NCI-H82 (cell line): ENCODE measurements around the gene PARP11.
A peak's percentile ranks its signal among the peaks of the same experiment; 100 is the strongest.

ENCODE experiments used
- DNase-seq: peaks from one replicate; lab custom pipeline; 2025; lab: John Stamatoyannopoulos, UW

Gene PARP11

GRCh38 chr12:3821441-3821840, 51.8 kb downstream of the PARP11 start:
- no peak for DNase-seq

DNA sequence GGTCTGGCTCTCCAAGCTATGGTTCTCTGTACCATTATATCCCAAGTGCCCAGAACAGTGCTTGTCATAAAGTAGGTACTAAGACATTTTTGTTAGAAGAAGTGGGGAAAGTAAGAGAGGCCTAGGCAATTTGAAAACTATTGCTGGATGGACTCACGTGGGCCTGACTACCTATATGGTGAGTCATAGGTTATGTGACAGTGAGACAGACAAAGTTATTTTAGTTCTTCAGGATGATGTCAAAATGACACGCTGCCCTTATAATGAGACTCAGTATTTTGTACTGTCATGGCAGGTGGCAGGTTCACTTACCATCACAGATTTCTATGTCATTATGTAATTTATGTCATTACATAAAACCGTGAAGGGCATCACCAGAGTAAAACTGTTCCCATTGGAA, 53.1 kb downstream of the PARP11 start:
- DNase-seq = no peak

DNA sequence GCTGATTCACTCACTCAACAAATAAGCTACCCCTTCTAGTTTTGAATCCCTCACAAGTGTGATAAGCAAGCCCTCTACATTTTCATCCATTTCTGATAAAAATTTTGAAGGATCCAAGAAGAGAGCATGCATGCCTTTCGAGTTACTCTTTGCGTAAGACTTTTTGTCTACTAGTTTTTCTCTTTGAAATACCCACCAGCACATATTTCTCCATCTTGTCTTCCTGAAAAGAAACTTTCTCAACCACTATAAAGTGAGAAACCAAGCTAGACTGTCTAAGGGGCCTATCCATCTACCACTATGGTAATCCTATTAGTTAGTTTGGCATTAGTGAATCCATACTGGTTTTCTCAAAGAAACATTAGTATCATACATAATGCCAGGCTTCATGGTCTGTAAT, 56.9 kb downstream of the PARP11 start:
- no peak for DNase-seq

- DNase-seq = no peak
Observed at GRCh38 chr12:3815094-3815766, 58.0 kb downstream of the PARP11 start.

DNA sequence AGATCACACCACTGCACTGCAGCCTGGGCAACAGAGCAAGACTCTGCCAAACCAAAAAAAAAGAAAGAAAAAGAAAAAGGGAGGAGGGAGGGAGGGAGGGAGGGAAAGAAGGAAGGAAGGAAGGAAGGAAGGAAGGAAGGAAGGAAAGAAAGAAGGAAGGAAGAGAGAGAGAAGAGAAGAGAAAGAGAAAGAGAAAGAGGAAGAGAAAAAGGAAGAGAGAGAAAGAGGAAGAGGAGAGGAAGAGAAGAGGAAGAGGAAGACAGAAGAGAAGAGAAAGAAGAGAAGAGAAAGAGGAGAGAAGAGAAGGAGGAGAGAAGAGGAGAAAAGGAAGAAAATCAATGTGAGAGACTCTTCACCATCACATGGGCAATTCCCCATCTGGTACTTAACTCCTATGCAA, 62.7 kb downstream of the PARP11 start:
- DNase-seq = no peak

DNA sequence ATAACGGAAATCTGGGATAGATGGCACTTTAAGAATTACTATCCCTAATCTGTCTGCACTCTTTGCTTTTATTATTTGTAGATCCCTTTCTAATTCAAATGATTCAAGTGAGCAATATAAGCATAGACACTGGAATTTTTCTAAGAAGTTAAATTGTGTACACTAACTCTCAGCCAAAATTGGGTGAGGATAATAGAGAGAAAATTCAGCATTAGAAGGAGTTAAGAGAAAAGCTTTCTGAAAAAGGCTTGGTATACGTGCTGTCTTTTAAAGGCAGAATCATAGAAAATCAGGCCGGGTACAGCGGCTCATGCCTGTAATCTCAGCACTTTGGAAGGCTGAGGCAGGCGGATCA, 63.2 kb downstream of the PARP11 start:
- DNase-seq = no peak

- DNase-seq = no peak
Observed at GRCh38 chr12:3809357-3810015, 63.7 kb downstream of the PARP11 start.

DNA sequence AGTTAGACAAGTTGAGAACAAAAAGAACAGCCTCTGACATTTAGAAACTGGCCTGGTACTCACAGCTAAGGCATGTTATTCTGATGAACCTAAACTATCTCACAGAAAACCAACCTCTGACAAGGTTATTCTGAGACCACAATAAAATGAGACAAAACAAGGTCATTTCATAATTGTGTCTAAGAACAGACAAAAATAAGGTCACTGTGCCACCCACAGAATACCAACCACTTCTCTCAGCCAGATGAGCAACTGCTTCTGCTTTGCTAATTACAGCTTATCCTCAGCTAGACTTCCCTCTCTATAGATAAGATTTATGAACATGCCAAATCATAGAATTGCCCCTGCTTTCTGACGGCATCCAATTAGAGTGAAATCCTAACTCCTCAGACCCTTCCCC, 68.1 kb downstream of the PARP11 start:
- DNase-seq = no peak

- DNase-seq = peak; percentile 89
Observed at GRCh38 chr12:3803865-3804472, 69.2 kb downstream of the PARP11 start.

DNA sequence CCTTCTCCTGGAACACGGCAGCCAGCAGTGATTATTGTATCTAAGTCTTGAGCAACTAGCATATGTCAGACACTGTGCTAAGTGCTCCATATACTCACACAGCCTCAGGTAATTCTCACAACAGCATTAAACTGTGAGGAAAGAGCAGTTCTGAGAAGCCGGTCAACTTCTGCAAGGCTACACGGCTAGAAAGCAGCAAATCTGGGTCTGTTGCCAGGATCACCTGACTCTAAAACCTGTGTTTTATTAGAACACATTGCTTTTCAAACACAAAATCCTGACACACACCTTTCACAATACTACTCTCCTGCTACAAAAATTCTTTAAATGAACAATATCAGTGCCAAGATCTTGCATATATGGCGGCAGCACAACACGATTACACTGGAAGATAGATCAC, 70.5 kb downstream of the PARP11 start:
- DNase-seq = no peak

DNA sequence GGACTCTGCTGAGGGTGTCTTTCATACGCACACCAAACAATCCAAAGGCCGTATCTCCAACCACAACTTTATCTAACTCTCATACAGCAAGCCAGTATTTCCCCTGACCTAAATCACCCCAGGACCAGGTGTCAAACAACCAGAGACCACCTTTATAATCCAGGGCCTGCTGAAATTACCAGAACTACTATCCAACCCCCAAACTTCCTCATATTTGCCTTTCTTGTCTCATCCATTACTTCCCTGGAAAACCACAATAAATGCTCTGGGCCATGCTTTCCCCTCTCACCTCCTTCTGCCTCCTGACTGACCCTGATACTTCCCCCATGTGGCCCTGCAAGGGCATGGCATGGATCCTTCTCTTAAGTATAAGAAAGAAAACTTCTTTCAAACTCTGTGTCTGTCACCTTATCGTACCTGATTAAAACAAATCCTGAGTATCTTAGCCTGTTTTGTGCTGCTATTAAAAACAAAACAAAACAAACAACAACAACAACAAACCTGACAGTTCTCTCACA, 75.6 kb downstream of the PARP11 start:
- DNase-seq = no peak

- no peak for DNase-seq
Observed at GRCh38 chr12:3795492-3796133, 77.6 kb downstream of the PARP11 start.

DNA sequence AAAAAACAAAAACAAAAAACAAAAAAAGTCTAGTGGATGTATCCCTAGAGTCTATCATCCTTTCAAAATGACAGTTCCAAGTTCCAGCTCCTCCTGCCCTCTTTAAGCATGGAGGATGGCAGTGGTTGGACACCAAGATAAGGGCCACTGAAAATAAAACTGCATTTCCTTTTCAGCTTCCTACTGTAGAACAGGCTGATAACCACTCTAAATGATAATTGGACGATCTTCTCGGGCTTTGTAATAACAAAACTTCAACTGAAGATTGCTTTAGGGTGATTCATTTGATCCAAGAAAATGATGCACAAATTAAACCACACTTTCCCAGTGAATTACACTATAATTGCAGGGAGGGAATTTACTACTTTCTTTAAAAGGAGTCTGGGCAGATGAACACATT, 78.1 kb downstream of the PARP11 start:
- DNase-seq = no peak

- DNase-seq = no peak
Observed at GRCh38 chr12:3792623-3793288, 80.4 kb downstream of the PARP11 start.

GRCh38 chr12:3791256-3791874, 81.8 kb downstream of the PARP11 start:
- DNase-seq = no peak

GRCh38 chr12:3790642-3791041, 82.6 kb downstream of the PARP11 start:
- no peak for DNase-seq

GRCh38 chr12:3789838-3790237, 83.4 kb downstream of the PARP11 start:
- DNase-seq = no peak

DNA sequence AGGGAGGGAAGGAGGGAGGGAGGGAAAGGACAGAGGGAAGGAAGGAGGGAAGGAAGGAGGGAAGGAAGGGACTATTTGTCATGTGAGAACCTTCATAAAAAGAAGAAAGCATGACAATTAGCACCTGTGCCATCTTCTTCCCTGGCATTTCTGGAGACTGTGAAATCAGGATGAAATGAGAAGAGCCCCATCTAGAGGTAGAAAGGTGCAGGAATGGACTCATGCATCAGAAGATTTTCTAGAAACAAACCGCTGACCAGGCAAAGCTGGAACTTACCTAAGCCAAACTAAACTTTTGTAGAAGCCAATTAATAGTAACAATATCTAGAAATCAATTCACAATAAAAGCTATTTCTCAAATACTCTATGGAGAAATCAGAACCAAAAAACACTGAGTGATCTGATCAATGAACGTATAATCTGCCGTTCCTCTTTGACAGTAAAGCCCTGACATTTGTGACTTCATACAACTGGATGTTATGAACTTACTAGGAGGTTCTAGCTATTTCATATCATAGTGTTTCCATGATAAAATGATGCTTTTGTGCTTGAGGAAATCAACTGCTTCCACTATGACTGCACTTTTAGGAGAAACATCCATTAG, 95.9 kb downstream of the PARP11 start:
- peak; percentile 78 for DNase-seq

- no peak for DNase-seq
Observed at GRCh38 chr12:3775385-3776035, 97.7 kb downstream of the PARP11 start.

DNA sequence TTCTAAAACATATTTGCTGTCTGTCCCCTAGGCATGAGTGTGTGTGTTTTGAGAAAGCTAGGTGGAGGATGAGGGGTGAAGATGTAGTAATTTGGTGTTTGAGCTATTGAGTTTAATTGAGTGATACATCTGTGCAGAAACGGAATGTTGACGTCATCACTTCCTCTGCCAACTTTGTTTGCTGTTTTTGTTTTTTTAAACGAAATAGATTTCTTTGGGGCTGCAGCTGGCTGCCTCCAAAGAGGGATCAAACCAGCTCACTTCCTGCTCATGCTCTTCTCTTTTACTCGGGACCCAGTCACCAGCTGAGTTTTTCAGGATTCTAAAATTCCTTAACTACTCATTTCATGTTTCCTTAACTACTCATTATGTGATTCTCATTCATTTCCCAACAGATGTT, 100.8 kb downstream of the PARP11 start:
- DNase-seq = no peak

DNA sequence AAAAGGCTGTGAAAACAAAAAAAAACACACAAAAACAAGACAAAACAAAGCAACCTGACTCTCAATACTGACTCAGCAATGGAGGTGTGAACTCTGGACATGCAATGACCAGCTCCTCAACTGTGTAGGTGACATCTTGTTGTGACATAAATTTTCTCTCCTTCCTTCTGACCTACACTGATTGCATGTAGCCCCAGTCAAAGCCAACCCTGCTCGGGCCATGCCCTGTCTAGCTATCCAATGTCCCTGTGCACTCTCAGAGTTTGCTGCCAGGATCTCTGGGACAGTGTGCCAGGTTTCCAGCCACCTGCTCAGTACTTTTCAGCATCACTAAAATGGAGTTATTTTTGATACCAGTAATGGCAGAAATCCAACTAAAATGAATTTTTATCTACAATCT, 101.3 kb downstream of the PARP11 start:
- DNase-seq = no peak
